H9 (cell line): ENCODE measurements around the gene PERCC1. TPM values are rescaled to one million over a fixed set of nuclear protein-coding genes. Genes with fewer than 3 reads are reported as not detected.

Experiments used
- DNase-seq: peaks from one replicate; pipeline ENCODE4 v3.0.0-alpha.2; 2017
- H2AFZ ChIP-seq: one replicate; pipeline ENCODE4 v1.6.1; 2013; ENCODE audit warnings: mild to moderate bottlenecking, low read length, control low read depth, moderate library complexity
- H2AK5ac ChIP-seq: 2 replicates; pipeline ENCODE4 v1.6.1; 2013; ENCODE audit warnings: low read length, control low read depth, mixed read lengths; ENCODE audit not compliant: insufficient read length
- H2BK120ac ChIP-seq: one replicate; pipeline ENCODE4 v1.6.1; 2013; ENCODE audit warnings: low read depth, mild to moderate bottlenecking, low read length, control low read depth, inconsistent platforms; ENCODE audit not compliant: poor library complexity, severe bottlenecking
- H2BK12ac ChIP-seq: 2 replicates; pipeline ENCODE4 v1.6.1; 2013; ENCODE audit warnings: low read length, control low read depth, mixed read lengths, low read depth; ENCODE audit not compliant: insufficient read length
- H2BK15ac ChIP-seq: 2 replicates; pipeline ENCODE4 v1.6.1; 2013; ENCODE audit warnings: low read depth, low read length, control low read depth
- H2BK20ac ChIP-seq: one replicate; pipeline ENCODE4 v1.6.1; 2013; ENCODE audit warnings: low read depth, mild to moderate bottlenecking, low read length, control low read depth, inconsistent platforms; ENCODE audit not compliant: poor library complexity, severe bottlenecking
- H2BK5ac ChIP-seq: 2 replicates; pipeline ENCODE4 v1.6.1; 2013; ENCODE audit warnings: low read length, control low read depth, mixed read lengths; ENCODE audit not compliant: insufficient read length
- H3K14ac ChIP-seq: 2 replicates; pipeline ENCODE4 v1.6.1; 2013; ENCODE audit warnings: low read length, control low read depth; ENCODE audit not compliant: insufficient read depth
- H3K18ac ChIP-seq: 2 replicates; pipeline ENCODE4 v1.6.1; 2013; ENCODE audit warnings: low read depth, mild to moderate bottlenecking, mixed read lengths, low read length, control low read depth; ENCODE audit not compliant: insufficient read length
- H3K23ac ChIP-seq: 2 replicates; pipeline ENCODE4 v1.6.1; 2013; ENCODE audit warnings: low read length, control low read depth, mixed read lengths, low read depth; ENCODE audit not compliant: insufficient read length
- H3K23me2 ChIP-seq: 2 replicates; pipeline ENCODE4 v1.6.1; 2013; ENCODE audit warnings: low read depth, mild to moderate bottlenecking, mixed read lengths, low read length, control low read depth; ENCODE audit not compliant: insufficient read length, poor library complexity, severe bottlenecking
- H3K27ac ChIP-seq: 2 replicates; pipeline ENCODE4 v1.5.1; 2013; ENCODE audit warnings: low read length, control low read depth, mixed read lengths, low read depth; ENCODE audit not compliant: insufficient read length
- H3K27me3 ChIP-seq: 2 replicates; pipeline ENCODE4 v1.6.1; 2013; ENCODE audit warnings: low read length, control low read depth, inconsistent platforms; ENCODE audit not compliant: insufficient read depth
- H3K4ac ChIP-seq: 2 replicates; pipeline ENCODE4 v1.6.1; 2013; ENCODE audit warnings: low read depth, mild to moderate bottlenecking, control low read depth, inconsistent platforms, low read length, moderate library complexity
- H3K4me1 ChIP-seq: 2 replicates; pipeline ENCODE4 v1.6.1; 2013; ENCODE audit warnings: low read length, control low read depth, inconsistent platforms; ENCODE audit not compliant: insufficient read depth
- H3K4me2 ChIP-seq: 2 replicates; pipeline ENCODE4 v1.6.1; 2013; ENCODE audit warnings: low read length, control low read depth, mixed read lengths; ENCODE audit not compliant: insufficient read length, insufficient read depth
- H3K56ac ChIP-seq: 2 replicates; pipeline ENCODE4 v1.6.1; 2013; ENCODE audit warnings: low read depth, mild to moderate bottlenecking, mixed read lengths, low read length, control low read depth; ENCODE audit not compliant: insufficient read length
- H3K79me1 ChIP-seq: 2 replicates; pipeline ENCODE4 v1.6.1; 2013; ENCODE audit warnings: low read depth, mild to moderate bottlenecking, moderate library complexity, low read length, control low read depth, inconsistent platforms; ENCODE audit not compliant: insufficient read depth, poor library complexity, severe bottlenecking
- H3K79me2 ChIP-seq: 2 replicates; pipeline ENCODE4 v1.6.1; 2013; ENCODE audit warnings: low read length, control low read depth, inconsistent platforms; ENCODE audit not compliant: insufficient read depth
- H3K9ac ChIP-seq: 2 replicates; pipeline ENCODE4 v1.6.1; 2013; ENCODE audit warnings: low read length, control low read depth, mixed read lengths; ENCODE audit not compliant: insufficient read length; ENCODE audit errors: extremely low read depth
- H3K9me3 ChIP-seq: one replicate; pipeline ENCODE4 v1.6.1; 2013; ENCODE audit warnings: low read depth, low read length, inconsistent platforms; ENCODE audit not compliant: control insufficient read depth
- H3T11ph ChIP-seq: one replicate; pipeline ENCODE4 v1.6.1; 2013; ENCODE audit warnings: mild to moderate bottlenecking, low read length, control low read depth, inconsistent platforms
- H4K20me1 ChIP-seq: one replicate; pipeline ENCODE4 v1.6.1; 2013; ENCODE audit not compliant: control insufficient read depth, insufficient read length, insufficient read depth
- H4K5ac ChIP-seq: 2 replicates; pipeline ENCODE4 v1.6.1; 2013; ENCODE audit warnings: low read depth, mild to moderate bottlenecking, mixed read lengths, low read length, control low read depth; ENCODE audit not compliant: insufficient read length
- H4K8ac ChIP-seq: replicated peaks from 2 replicates; pipeline ENCODE4 v1.6.1; 2013; ENCODE audit warnings: low read length, control low read depth, mixed read lengths, low read depth; ENCODE audit not compliant: insufficient read length
- H4K91ac ChIP-seq: 2 replicates; pipeline ENCODE4 v1.6.1; 2013; ENCODE audit warnings: low read depth, mild to moderate bottlenecking, moderate library complexity, mixed read lengths, low read length, control low read depth; ENCODE audit not compliant: insufficient read length
- H3K27ac Mint-ChIP-seq, 3 experiments: 2 replicates in 2 of 3; 3 replicates in 1 of 3; pipeline ENCODE4 v1.8.0; 2020 to 2021; ENCODE audit warnings: mixed read lengths in 3 of 3, mild to moderate bottlenecking in 1 of 3, moderate library complexity in 1 of 3
- H3K27me3 Mint-ChIP-seq: 2 replicates; pipeline ENCODE4 v1.8.0; 2021; ENCODE audit warnings: low read depth, mild to moderate bottlenecking, moderate library complexity, mixed read lengths
- H3K36me3 Mint-ChIP-seq, 3 experiments: 2 replicates in 2 of 3; 3 replicates in 1 of 3; pipeline ENCODE4 v1.8.0; 2020 to 2021; ENCODE audit warnings: low read depth in 3 of 3, mixed read lengths in 3 of 3; ENCODE audit not compliant: insufficient read depth in 1 of 3
- H3K4me1 Mint-ChIP-seq, 2 experiments: 2 replicates each; pipeline ENCODE4 v1.8.0; 2020; ENCODE audit warnings: mixed read lengths in 2 of 2
- H3K4me3 Mint-ChIP-seq, 2 experiments: 2 replicates in 1 of 2; 3 replicates in 1 of 2; pipeline ENCODE4 v1.8.0; 2020 to 2021; ENCODE audit warnings: mild to moderate bottlenecking in 2 of 2, mixed read lengths in 2 of 2, moderate library complexity in 1 of 2
- H3K9me3 Mint-ChIP-seq, 2 experiments: 2 replicates in 1 of 2; 3 replicates in 1 of 2; pipeline ENCODE4 v1.8.0; 2020; ENCODE audit warnings: mild to moderate bottlenecking in 2 of 2, mixed read lengths in 2 of 2, moderate library complexity in 1 of 2
- CTCF ChIP-seq: fragments of 200-600 bp; sonication (generic); conservative IDR thresholded peaks from 3 replicates; pipeline ENCODE4 v1.8.0; 2021; ENCODE audit warnings: antibody characterized with exemption, mild to moderate bottlenecking
- WGBS: extraction: QIAGEN DNeasy Blood & Tissue Kit; methylation state at CpG from one replicate; pipeline ENCODE4 v1.1.7; 2013; ENCODE audit warnings: missing lambda C conversion rate, low lambda C conversion rate, mixed read lengths; ENCODE audit not compliant: insufficient read length; ENCODE audit errors: extremely low coverage; 5-methylcytosine and 5-hydroxymethylcytosine counted together
- total RNA-seq: library from RNA; stranded (reverse); gene quantifications from 2 replicates; pipeline ENCODE4 v1.2.1, GENCODE V29; 2021

PERCC1 gene
- total RNA-seq, 1 experiment from 2014 or later, result not detected

- no peak overlapping the region for H2BK20ac ChIP-seq
- H3K27me3 ChIP-seq, result no peaks in the 10 kb centered on the region
- no peak overlapping the region for H3K56ac ChIP-seq
- H3K14ac ChIP-seq, result no peak overlapping the region
- no peak for TF ChIP-seq CTCF
- H3K18ac ChIP-seq, result no peak overlapping the region
- no peak overlapping the region for H4K5ac ChIP-seq
- no peaks in the 10 kb centered on the region for H3K23me2 ChIP-seq
- H3T11ph ChIP-seq, result no peak overlapping the region
- H2AFZ ChIP-seq, result no peak overlapping the region
- no peak overlapping the region for H3K23ac ChIP-seq
- H3K27ac Mint-ChIP-seq, result no peak overlapping the region; a peak in 1 of 7 replicates
- no peaks in the 10 kb centered on the region for H3K79me2 ChIP-seq
- no peak overlapping the region for H4K8ac ChIP-seq
- H3K9me3 ChIP-seq, result no peaks in the 10 kb centered on the region
- no peak overlapping the region for H3K4me2 ChIP-seq
- no peak overlapping the region for H2BK12ac ChIP-seq
- no peak overlapping the region for H3K9ac ChIP-seq
- no peaks in the 10 kb centered on the region for H3K4me1 Mint-ChIP-seq
- no peak overlapping the region for H2BK5ac ChIP-seq
- no peak overlapping the region for H3K27ac ChIP-seq
- no peak overlapping the region for H3K4ac ChIP-seq
- H4K91ac ChIP-seq, result no peak overlapping the region
- H2BK15ac ChIP-seq, result no peak overlapping the region
- H3K4me1 ChIP-seq, result no peaks in the 10 kb centered on the region
- peaks cover 1% of the 10 kb centered on the region; the same call in 1 of the 2 replicates for H3K27me3 Mint-ChIP-seq
- H3K36me3 Mint-ChIP-seq, result peaks cover 0 to 24% (median 24%) of the 10 kb centered on the region in 3 experiments; a peak in 5 of 7 replicates
- H3K9me3 Mint-ChIP-seq, result no peaks in the 10 kb centered on the region
- H4K20me1 ChIP-seq, result peaks cover 2% of the 10 kb centered on the region
- H3K4me3 Mint-ChIP-seq, result no peak overlapping the region
- no peak for DNase-seq
- no peak overlapping the region for H2BK120ac ChIP-seq
- H3K79me1 ChIP-seq, result no peaks in the 10 kb centered on the region
- WGBS, result no CpG with 5 or more reads among the region's 11 CpGs
- H2AK5ac ChIP-seq, result no peak overlapping the region
Measured at GRCh38 chr16:1447965-1448364, 17.1 kb downstream of the PERCC1 start.
